H9 (cell line): ENCODE results near the gene NTSR2. TPM values are rescaled to one million over a fixed set of nuclear protein-coding genes. Genes with fewer than 3 reads are reported as not detected.

Experiments used
- DNase-seq: peaks from one replicate; pipeline ENCODE4 v3.0.0-alpha.2; 2017
- H2AFZ ChIP-seq: one replicate; pipeline ENCODE4 v1.6.1; 2013; ENCODE audit warnings: mild to moderate bottlenecking, low read length, control low read depth, moderate library complexity
- H2AK5ac ChIP-seq: 2 replicates; pipeline ENCODE4 v1.6.1; 2013; ENCODE audit warnings: low read length, control low read depth, mixed read lengths; ENCODE audit not compliant: insufficient read length
- H2BK120ac ChIP-seq: one replicate; pipeline ENCODE4 v1.6.1; 2013; ENCODE audit warnings: low read depth, mild to moderate bottlenecking, low read length, control low read depth, inconsistent platforms; ENCODE audit not compliant: poor library complexity, severe bottlenecking
- H2BK12ac ChIP-seq: 2 replicates; pipeline ENCODE4 v1.6.1; 2013; ENCODE audit warnings: low read length, control low read depth, mixed read lengths, low read depth; ENCODE audit not compliant: insufficient read length
- H2BK15ac ChIP-seq: 2 replicates; pipeline ENCODE4 v1.6.1; 2013; ENCODE audit warnings: low read depth, low read length, control low read depth
- H2BK20ac ChIP-seq: one replicate; pipeline ENCODE4 v1.6.1; 2013; ENCODE audit warnings: low read depth, mild to moderate bottlenecking, low read length, control low read depth, inconsistent platforms; ENCODE audit not compliant: poor library complexity, severe bottlenecking
- H2BK5ac ChIP-seq: 2 replicates; pipeline ENCODE4 v1.6.1; 2013; ENCODE audit warnings: low read length, control low read depth, mixed read lengths; ENCODE audit not compliant: insufficient read length
- H3K14ac ChIP-seq: 2 replicates; pipeline ENCODE4 v1.6.1; 2013; ENCODE audit warnings: low read length, control low read depth; ENCODE audit not compliant: insufficient read depth
- H3K18ac ChIP-seq: 2 replicates; pipeline ENCODE4 v1.6.1; 2013; ENCODE audit warnings: low read depth, mild to moderate bottlenecking, mixed read lengths, low read length, control low read depth; ENCODE audit not compliant: insufficient read length
- H3K23ac ChIP-seq: 2 replicates; pipeline ENCODE4 v1.6.1; 2013; ENCODE audit warnings: low read length, control low read depth, mixed read lengths, low read depth; ENCODE audit not compliant: insufficient read length
- H3K23me2 ChIP-seq: 2 replicates; pipeline ENCODE4 v1.6.1; 2013; ENCODE audit warnings: low read depth, mild to moderate bottlenecking, mixed read lengths, low read length, control low read depth; ENCODE audit not compliant: insufficient read length, poor library complexity, severe bottlenecking
- H3K27ac ChIP-seq: 2 replicates; pipeline ENCODE4 v1.5.1; 2013; ENCODE audit warnings: low read length, control low read depth, mixed read lengths, low read depth; ENCODE audit not compliant: insufficient read length
- H3K27me3 ChIP-seq: 2 replicates; pipeline ENCODE4 v1.6.1; 2013; ENCODE audit warnings: low read length, control low read depth, inconsistent platforms; ENCODE audit not compliant: insufficient read depth
- H3K4ac ChIP-seq: 2 replicates; pipeline ENCODE4 v1.6.1; 2013; ENCODE audit warnings: low read depth, mild to moderate bottlenecking, control low read depth, inconsistent platforms, low read length, moderate library complexity
- H3K4me1 ChIP-seq: 2 replicates; pipeline ENCODE4 v1.6.1; 2013; ENCODE audit warnings: low read length, control low read depth, inconsistent platforms; ENCODE audit not compliant: insufficient read depth
- H3K4me2 ChIP-seq: 2 replicates; pipeline ENCODE4 v1.6.1; 2013; ENCODE audit warnings: low read length, control low read depth, mixed read lengths; ENCODE audit not compliant: insufficient read length, insufficient read depth
- H3K56ac ChIP-seq: 2 replicates; pipeline ENCODE4 v1.6.1; 2013; ENCODE audit warnings: low read depth, mild to moderate bottlenecking, mixed read lengths, low read length, control low read depth; ENCODE audit not compliant: insufficient read length
- H3K79me1 ChIP-seq: 2 replicates; pipeline ENCODE4 v1.6.1; 2013; ENCODE audit warnings: low read depth, mild to moderate bottlenecking, moderate library complexity, low read length, control low read depth, inconsistent platforms; ENCODE audit not compliant: insufficient read depth, poor library complexity, severe bottlenecking
- H3K79me2 ChIP-seq: 2 replicates; pipeline ENCODE4 v1.6.1; 2013; ENCODE audit warnings: low read length, control low read depth, inconsistent platforms; ENCODE audit not compliant: insufficient read depth
- H3K9ac ChIP-seq: 2 replicates; pipeline ENCODE4 v1.6.1; 2013; ENCODE audit warnings: low read length, control low read depth, mixed read lengths; ENCODE audit not compliant: insufficient read length; ENCODE audit errors: extremely low read depth
- H3K9me3 ChIP-seq: one replicate; pipeline ENCODE4 v1.6.1; 2013; ENCODE audit warnings: low read depth, low read length, inconsistent platforms; ENCODE audit not compliant: control insufficient read depth
- H3T11ph ChIP-seq: one replicate; pipeline ENCODE4 v1.6.1; 2013; ENCODE audit warnings: mild to moderate bottlenecking, low read length, control low read depth, inconsistent platforms
- H4K20me1 ChIP-seq: one replicate; pipeline ENCODE4 v1.6.1; 2013; ENCODE audit not compliant: control insufficient read depth, insufficient read length, insufficient read depth
- H4K5ac ChIP-seq: 2 replicates; pipeline ENCODE4 v1.6.1; 2013; ENCODE audit warnings: low read depth, mild to moderate bottlenecking, mixed read lengths, low read length, control low read depth; ENCODE audit not compliant: insufficient read length
- H4K8ac ChIP-seq: replicated peaks from 2 replicates; pipeline ENCODE4 v1.6.1; 2013; ENCODE audit warnings: low read length, control low read depth, mixed read lengths, low read depth; ENCODE audit not compliant: insufficient read length
- H4K91ac ChIP-seq: 2 replicates; pipeline ENCODE4 v1.6.1; 2013; ENCODE audit warnings: low read depth, mild to moderate bottlenecking, moderate library complexity, mixed read lengths, low read length, control low read depth; ENCODE audit not compliant: insufficient read length
- H3K27ac Mint-ChIP-seq, 3 experiments: 2 replicates in 2 of 3; 3 replicates in 1 of 3; pipeline ENCODE4 v1.8.0; 2020 to 2021; ENCODE audit warnings: mixed read lengths in 3 of 3, mild to moderate bottlenecking in 1 of 3, moderate library complexity in 1 of 3
- H3K27me3 Mint-ChIP-seq: 2 replicates; pipeline ENCODE4 v1.8.0; 2021; ENCODE audit warnings: low read depth, mild to moderate bottlenecking, moderate library complexity, mixed read lengths
- H3K36me3 Mint-ChIP-seq, 3 experiments: 2 replicates in 2 of 3; 3 replicates in 1 of 3; pipeline ENCODE4 v1.8.0; 2020 to 2021; ENCODE audit warnings: low read depth in 3 of 3, mixed read lengths in 3 of 3; ENCODE audit not compliant: insufficient read depth in 1 of 3
- H3K4me1 Mint-ChIP-seq, 2 experiments: 2 replicates each; pipeline ENCODE4 v1.8.0; 2020; ENCODE audit warnings: mixed read lengths in 2 of 2
- H3K4me3 Mint-ChIP-seq, 2 experiments: 2 replicates in 1 of 2; 3 replicates in 1 of 2; pipeline ENCODE4 v1.8.0; 2020 to 2021; ENCODE audit warnings: mild to moderate bottlenecking in 2 of 2, mixed read lengths in 2 of 2, moderate library complexity in 1 of 2
- H3K9me3 Mint-ChIP-seq, 2 experiments: 2 replicates in 1 of 2; 3 replicates in 1 of 2; pipeline ENCODE4 v1.8.0; 2020; ENCODE audit warnings: mild to moderate bottlenecking in 2 of 2, mixed read lengths in 2 of 2, moderate library complexity in 1 of 2
- CTCF ChIP-seq: fragments of 200-600 bp; sonication (generic); conservative IDR thresholded peaks from 3 replicates; pipeline ENCODE4 v1.8.0; 2021; ENCODE audit warnings: antibody characterized with exemption, mild to moderate bottlenecking
- WGBS: extraction: QIAGEN DNeasy Blood & Tissue Kit; methylation state at CpG from one replicate; pipeline ENCODE4 v1.1.7; 2013; ENCODE audit warnings: missing lambda C conversion rate, low lambda C conversion rate, mixed read lengths; ENCODE audit not compliant: insufficient read length; ENCODE audit errors: extremely low coverage; 5-methylcytosine and 5-hydroxymethylcytosine counted together
- total RNA-seq: library from RNA; stranded (reverse); gene quantifications from 2 replicates; pipeline ENCODE4 v1.2.1, GENCODE V29; 2021

NTSR2 gene
- total RNA-seq, 1 experiment from 2014 or later = not detected

GRCh38 chr2:11628675-11629074, 41.3 kb downstream of the NTSR2 start:
- H3K79me1 ChIP-seq = no peaks in the 10 kb centered on the region
- H2BK5ac ChIP-seq = no peak overlapping the region
- no peak overlapping the region for H2BK15ac ChIP-seq
- H3K4ac ChIP-seq = no peak overlapping the region
- H2AFZ ChIP-seq = no peak overlapping the region
- H2AK5ac ChIP-seq = no peak overlapping the region
- no peaks in the 10 kb centered on the region for H4K20me1 ChIP-seq
- H2BK120ac ChIP-seq = no peak overlapping the region
- H3K9me3 ChIP-seq = no peaks in the 10 kb centered on the region
- Mint-ChIP-seq H3K9me3 (peaks cover 0 to 4% of the 10 kb centered on the region in 2 experiments; a peak in 1 of 5 replicates), H3K27me3 (no peaks in the 10 kb centered on the region; the same call in 1 of the 2 replicates), H3K27ac (peak overlapping the region in 1 of 3 experiments; percentile 59; a peak in 2 of 7 replicates), H3K36me3 (peaks cover 50 to 56% (median 55%) of the 10 kb centered on the region in 3 experiments), H3K4me3 (no peak overlapping the region), H3K4me1 (peaks cover 0 to 3% of the 10 kb centered on the region in 2 experiments; a peak in 1 of 4 replicates)
- no peak for DNase-seq
- no peak overlapping the region for H3K23ac ChIP-seq
- no peak overlapping the region for H4K5ac ChIP-seq
- H3K27ac ChIP-seq = no peak overlapping the region
- H3K9ac ChIP-seq = no peak overlapping the region
- no peak overlapping the region for H3K18ac ChIP-seq
- no CpG with 5 or more reads among the region's 9 CpGs for WGBS
- no peak overlapping the region for H2BK20ac ChIP-seq
- H3K79me2 ChIP-seq = no peaks in the 10 kb centered on the region
- no peak overlapping the region for H3T11ph ChIP-seq
- no peak overlapping the region for H3K14ac ChIP-seq
- H3K56ac ChIP-seq = no peak overlapping the region
- no peaks in the 10 kb centered on the region for H3K27me3 ChIP-seq
- H3K4me1 ChIP-seq = no peaks in the 10 kb centered on the region
- H3K4me2 ChIP-seq = no peak overlapping the region
- no peak overlapping the region for H4K91ac ChIP-seq
- H3K23me2 ChIP-seq = no peaks in the 10 kb centered on the region
- TF ChIP-seq CTCF = no peak
- H2BK12ac ChIP-seq = no peak overlapping the region
- H4K8ac ChIP-seq = no peak overlapping the region
